AG10803 (cell line): ENCODE measurements around the gene INPP5A.

Experiments used
- DNase-seq: peaks from one replicate; pipeline ENCODE4 v3.0.0; 2010; ENCODE audit warnings: low read depth
- H3K4me3 ChIP-seq: 2 replicates; pipeline ENCODE4 v1.5.1; 2011; ENCODE audit warnings: mild to moderate bottlenecking, low read length, control low read depth
- CTCF ChIP-seq: conservative IDR thresholded peaks from 2 replicates; pipeline ENCODE4 v1.5.1; 2011; ENCODE audit warnings: mild to moderate bottlenecking, low read length, control low read depth, inconsistent platforms

Gene INPP5A

GRCh38 chr10:132580143-132580542 lies 42.6 kb downstream of the INPP5A start:
- H3K4me3 ChIP-seq = no peak overlapping the region
- no peak for DNase-seq
- no peak for TF ChIP-seq CTCF

DNA sequence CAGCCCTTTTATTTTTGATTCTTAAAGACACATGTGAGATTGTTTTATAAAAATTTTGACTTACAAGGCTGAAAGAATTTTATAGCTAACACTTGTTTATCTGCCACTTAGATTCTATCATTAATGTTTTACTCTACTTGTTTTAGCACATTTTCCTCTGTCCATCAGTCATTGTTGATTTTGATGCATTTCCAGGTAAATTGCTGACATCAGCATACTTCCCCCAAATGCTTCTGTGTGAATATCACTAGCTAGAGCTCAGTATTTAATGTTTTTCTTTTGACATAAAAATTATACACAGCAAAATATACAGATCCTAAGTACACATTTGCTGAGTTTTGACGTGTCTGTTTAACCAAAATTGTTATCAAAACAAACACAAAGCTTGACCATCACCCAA lies 43.0 kb downstream of the INPP5A start:
- TF ChIP-seq CTCF = no peak
- H3K4me3 ChIP-seq = no peak overlapping the region
- no peak for DNase-seq

- no peak overlapping the region for H3K4me3 ChIP-seq
- no peak for DNase-seq
- no peak for TF ChIP-seq CTCF
Observed at GRCh38 chr10:132582137-132582536, 44.5 kb downstream of the INPP5A start.

DNA sequence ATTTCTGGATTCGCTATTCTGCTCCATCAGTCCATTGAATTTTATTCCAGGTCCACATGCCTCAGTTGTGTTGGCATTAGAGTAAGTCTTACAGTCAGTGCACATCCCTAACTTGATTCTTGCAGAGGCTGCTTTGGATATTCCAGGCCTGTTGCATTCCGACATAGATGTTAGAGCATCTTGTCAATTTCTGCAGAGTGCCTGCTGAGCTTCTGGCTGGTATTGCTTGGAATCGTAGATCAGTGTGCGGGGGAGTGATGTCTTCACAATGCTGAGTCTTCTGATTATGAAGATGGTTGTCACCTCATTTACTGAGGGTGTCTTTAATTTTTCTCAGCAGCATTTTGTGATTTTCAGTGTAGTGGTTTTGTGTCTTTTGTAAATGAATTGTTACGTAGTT lies 45.2 kb downstream of the INPP5A start:
- TF ChIP-seq CTCF = no peak
- DNase-seq = no peak
- H3K4me3 ChIP-seq = no peak overlapping the region

- no peak overlapping the region for H3K4me3 ChIP-seq
- DNase-seq = no peak
- TF ChIP-seq CTCF = no peak
Observed at GRCh38 chr10:132583456-132583855, 45.9 kb downstream of the INPP5A start.

GRCh38 chr10:132584081-132584480 lies 46.5 kb downstream of the INPP5A start:
- DNase-seq = no peak
- no peak overlapping the region for H3K4me3 ChIP-seq
- TF ChIP-seq CTCF = no peak

GRCh38 chr10:132585732-132586722 lies 48.4 kb downstream of the INPP5A start:
- H3K4me3 ChIP-seq = no peak overlapping the region
- no peak for TF ChIP-seq CTCF
- DNase-seq = no peak
